Progenitor cell of endocrine pancreas (in vitro differentiated cells): ENCODE data around the gene FBXO41. TPM values are rescaled to one million over a fixed set of nuclear protein-coding genes. Genes with fewer than 3 reads are reported as not detected.

ENCODE experiments used
- DNase-seq: peaks from one replicate; pipeline ENCODE4 v3.0.0; 2021; ENCODE audit warnings: low spot score; ENCODE audit not compliant: unreplicated experiment
- H3K27ac Mint-ChIP-seq: 2 replicates; pipeline ENCODE4 v1.8.0; 2021; ENCODE audit warnings: mild to moderate bottlenecking, moderate library complexity, mixed read lengths
- H3K27me3 Mint-ChIP-seq: 2 replicates; pipeline ENCODE4 v1.8.0; 2021; ENCODE audit warnings: mixed read lengths
- H3K36me3 Mint-ChIP-seq: 2 replicates; pipeline ENCODE4 v1.8.0; 2022; ENCODE audit warnings: mixed read lengths; ENCODE audit not compliant: insufficient read depth
- H3K4me1 Mint-ChIP-seq: 2 replicates; pipeline ENCODE4 v1.8.0; 2021; ENCODE audit warnings: low read depth, mixed read lengths
- H3K4me3 Mint-ChIP-seq: 2 replicates; pipeline ENCODE4 v1.8.0; 2021; ENCODE audit warnings: low read depth, mild to moderate bottlenecking, moderate library complexity, mixed read lengths
- H3K9me3 Mint-ChIP-seq: 2 replicates; pipeline ENCODE4 v1.8.0; 2021; ENCODE audit warnings: low read depth, mixed read lengths
- total RNA-seq: library from RNA; stranded (reverse); gene quantifications from 2 replicates; pipeline ENCODE4 v1.2.1, GENCODE V29; 2021
- TF ChIP-seq, protein P1 (sequence below): fragments of 200-600 bp; sonication (generic); IDR thresholded peaks from one replicate; pipeline ENCODE4 v1.5.0; 2021; ENCODE audit warnings: antibody characterized with exemption, mild to moderate bottlenecking; ENCODE audit not compliant: unreplicated experiment

The FBXO41 gene
- total RNA-seq, 1 donor from 2014 or later: 7.4 TPM

DNA sequence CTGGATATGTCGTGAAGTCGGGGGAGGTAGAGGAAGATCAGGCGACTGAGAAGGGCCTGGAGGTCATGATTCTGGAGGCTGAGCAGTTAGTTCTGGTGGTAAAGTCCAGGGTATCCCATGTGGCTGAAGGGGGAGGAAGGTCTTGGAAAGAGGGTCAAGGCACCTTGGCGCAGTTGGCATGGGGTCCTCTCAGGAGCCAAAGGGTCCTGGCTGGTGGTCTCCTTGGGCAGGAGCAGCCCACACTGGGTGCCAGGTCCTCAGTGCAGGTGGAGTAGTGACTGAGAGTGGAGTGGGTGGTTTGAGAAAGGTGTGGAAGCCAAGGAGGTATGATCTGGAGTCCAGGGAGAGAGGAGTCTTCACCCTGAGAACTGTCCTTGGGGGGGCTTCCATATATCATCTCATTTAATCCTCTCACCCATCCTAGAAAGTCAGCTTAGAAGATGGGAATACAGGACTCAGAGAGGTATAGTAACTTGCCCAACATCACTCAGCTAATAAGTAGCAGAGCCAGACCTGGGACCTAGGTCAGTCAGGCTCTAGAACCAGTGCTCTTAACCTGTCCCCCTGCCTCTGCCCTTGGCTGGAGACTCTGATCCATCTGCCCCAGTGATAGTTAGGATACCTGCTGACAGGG, 24.5 kb downstream of the FBXO41 start:
- Mint-ChIP-seq H3K27me3 (no peaks in the 10 kb centered on the region), H3K4me1 (no peaks in the 10 kb centered on the region), H3K4me3 (no peak overlapping the region), H3K27ac (no peak overlapping the region), H3K36me3 (no peaks in the 10 kb centered on the region), H3K9me3 (no peaks in the 10 kb centered on the region)
- TF ChIP-seq, protein P1, sequence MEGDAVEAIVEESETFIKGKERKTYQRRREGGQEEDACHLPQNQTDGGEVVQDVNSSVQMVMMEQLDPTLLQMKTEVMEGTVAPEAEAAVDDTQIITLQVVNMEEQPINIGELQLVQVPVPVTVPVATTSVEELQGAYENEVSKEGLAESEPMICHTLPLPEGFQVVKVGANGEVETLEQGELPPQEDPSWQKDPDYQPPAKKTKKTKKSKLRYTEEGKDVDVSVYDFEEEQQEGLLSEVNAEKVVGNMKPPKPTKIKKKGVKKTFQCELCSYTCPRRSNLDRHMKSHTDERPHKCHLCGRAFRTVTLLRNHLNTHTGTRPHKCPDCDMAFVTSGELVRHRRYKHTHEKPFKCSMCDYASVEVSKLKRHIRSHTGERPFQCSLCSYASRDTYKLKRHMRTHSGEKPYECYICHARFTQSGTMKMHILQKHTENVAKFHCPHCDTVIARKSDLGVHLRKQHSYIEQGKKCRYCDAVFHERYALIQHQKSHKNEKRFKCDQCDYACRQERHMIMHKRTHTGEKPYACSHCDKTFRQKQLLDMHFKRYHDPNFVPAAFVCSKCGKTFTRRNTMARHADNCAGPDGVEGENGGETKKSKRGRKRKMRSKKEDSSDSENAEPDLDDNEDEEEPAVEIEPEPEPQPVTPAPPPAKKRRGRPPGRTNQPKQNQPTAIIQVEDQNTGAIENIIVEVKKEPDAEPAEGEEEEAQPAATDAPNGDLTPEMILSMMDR: no peak
- no peak for DNase-seq

DNA sequence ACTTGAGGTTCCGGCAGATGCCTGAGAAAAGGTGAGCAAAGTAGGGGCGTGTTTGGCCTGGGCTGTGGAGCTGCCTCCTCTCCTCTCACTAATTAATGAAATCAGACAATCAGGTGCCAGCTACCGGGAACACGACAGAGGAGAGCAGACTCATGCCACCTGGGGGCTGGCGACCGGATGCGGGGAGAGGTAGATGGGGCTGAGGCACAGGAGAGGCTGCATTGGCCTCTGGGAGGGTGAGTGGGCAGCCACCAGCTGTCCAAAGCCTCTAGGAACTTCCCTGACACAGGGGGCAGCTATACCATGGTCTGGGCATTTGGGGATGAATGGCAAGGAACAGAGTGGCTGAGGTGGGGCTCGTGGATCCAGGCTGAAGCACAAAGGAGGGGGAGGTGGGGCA, 25.0 kb downstream of the FBXO41 start:
- no peaks in the 10 kb centered on the region for H3K27me3 Mint-ChIP-seq
- no peak overlapping the region for H3K4me3 Mint-ChIP-seq
- H3K36me3 Mint-ChIP-seq: no peaks in the 10 kb centered on the region
- H3K4me1 Mint-ChIP-seq: no peaks in the 10 kb centered on the region
- no peaks in the 10 kb centered on the region for H3K9me3 Mint-ChIP-seq
- H3K27ac Mint-ChIP-seq: no peak overlapping the region
- no peak for DNase-seq
- TF ChIP-seq, protein P1: no peak

DNA sequence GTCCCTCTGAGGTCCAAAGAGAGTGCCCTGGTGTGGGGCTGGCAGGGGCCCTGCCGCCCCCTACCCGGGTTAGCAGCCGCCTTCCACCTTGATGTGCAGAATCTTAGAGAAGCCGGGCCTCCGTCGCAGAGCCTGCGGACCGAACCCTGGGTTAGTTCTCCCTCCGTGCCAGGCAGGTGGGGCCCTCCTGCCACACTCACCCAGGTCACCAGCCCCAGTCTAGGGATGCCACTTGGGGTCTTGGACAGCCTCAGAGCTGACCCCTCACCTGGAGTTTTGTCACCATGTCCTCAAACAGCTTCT, 25.4 kb downstream of the FBXO41 start:
- H3K27me3 Mint-ChIP-seq: no peaks in the 10 kb centered on the region
- no peaks in the 10 kb centered on the region for H3K36me3 Mint-ChIP-seq
- TF ChIP-seq, protein P1: no peak
- no peak for DNase-seq
- no peak overlapping the region for H3K27ac Mint-ChIP-seq
- no peaks in the 10 kb centered on the region for H3K9me3 Mint-ChIP-seq
- H3K4me3 Mint-ChIP-seq: no peak overlapping the region
- no peaks in the 10 kb centered on the region for H3K4me1 Mint-ChIP-seq

DNA sequence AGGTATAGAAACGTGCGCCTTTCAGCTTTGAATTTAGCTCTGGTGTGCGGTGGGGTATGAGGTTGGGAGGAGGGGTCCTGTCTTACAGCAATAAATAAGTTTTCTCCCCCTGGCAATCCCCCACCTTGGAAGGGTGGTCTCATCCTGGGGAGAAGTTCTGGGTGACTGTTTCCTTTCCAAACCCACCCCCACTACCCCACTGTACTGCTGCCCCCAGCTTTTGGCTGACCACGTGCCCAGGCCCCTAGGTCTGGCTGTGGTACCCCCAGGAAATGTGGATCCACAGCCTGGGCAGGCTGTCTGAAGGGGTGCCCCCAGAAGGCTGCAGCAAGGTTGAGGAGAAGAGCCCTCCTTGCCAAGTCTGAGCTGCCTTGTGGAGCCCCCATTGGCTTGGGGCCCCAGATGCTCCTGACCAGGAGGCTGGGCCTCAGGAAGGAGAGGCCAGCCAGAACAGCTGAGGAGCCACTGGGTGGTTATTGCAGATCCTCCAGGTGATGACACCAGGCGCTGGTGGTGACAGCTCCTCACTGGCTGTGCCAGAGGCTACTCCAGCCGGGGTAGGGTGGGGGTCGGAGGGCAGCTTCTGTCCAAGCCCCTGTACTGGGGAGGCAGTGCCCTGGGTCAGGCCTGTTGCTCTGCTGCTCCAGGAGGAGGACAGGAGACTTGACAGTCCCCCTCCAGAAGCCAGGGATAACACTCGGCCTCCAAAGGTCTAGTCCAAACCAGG, 25.9 kb downstream of the FBXO41 start:
- no peak for DNase-seq
- Mint-ChIP-seq H3K9me3 (no peaks in the 10 kb centered on the region), H3K36me3 (no peaks in the 10 kb centered on the region), H3K27me3 (no peaks in the 10 kb centered on the region), H3K4me3 (no peak overlapping the region), H3K27ac (no peak overlapping the region), H3K4me1 (no peaks in the 10 kb centered on the region)
- TF ChIP-seq, protein P1: no peak

DNA sequence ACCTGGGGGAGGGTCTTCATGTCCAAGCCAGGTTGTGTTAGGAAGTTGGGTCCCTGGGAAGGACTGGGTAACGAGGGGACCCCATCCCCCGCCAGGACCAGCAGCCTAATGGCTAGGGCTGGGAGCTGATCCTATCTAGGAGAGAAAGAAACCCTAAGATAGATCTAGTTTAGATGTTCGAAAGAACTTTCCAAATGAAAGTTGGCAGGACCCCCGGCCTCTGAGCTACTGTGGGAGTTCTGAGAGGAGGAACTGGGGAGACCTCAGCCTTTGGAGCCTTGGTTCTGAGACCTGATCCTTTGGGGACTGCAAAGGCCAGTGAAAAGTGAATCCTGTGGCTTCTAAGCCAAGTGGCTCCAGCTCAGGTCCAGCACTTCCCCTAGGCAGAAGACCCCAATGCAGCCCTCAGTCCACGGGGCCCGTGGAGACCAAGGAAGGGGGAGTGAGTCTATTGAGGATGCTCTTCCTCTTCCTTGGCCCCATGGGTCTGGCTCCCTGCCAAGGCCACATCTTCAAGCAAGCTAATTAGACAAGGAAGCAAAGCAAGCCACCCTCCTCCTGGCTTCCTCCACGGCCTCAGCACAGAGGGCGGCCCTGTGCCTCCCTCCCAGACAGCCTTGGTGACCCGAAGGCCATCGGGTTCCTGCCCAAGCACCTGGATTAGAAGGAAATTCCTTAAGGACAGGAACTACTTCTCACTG, 26.7 kb downstream of the FBXO41 start:
- no peaks in the 10 kb centered on the region for H3K9me3 Mint-ChIP-seq
- TF ChIP-seq, protein P1: no peak
- H3K4me3 Mint-ChIP-seq: no peak overlapping the region
- H3K4me1 Mint-ChIP-seq: no peaks in the 10 kb centered on the region
- no peaks in the 10 kb centered on the region for H3K36me3 Mint-ChIP-seq
- H3K27ac Mint-ChIP-seq: no peak overlapping the region
- no peaks in the 10 kb centered on the region for H3K27me3 Mint-ChIP-seq
- no peak for DNase-seq
